HEK293 (cell line): Measurements from ENCODE around the gene L3MBTL1.

Experiments used
- CTCF ChIA-PET: fragments of 350-600 bp; formaldehyde crosslinking; extraction: SDS; loops from one replicate; lab custom pipeline; 2021; ENCODE audit warnings: antibody characterized with exemption; lab: Yijun Ruan, JAX
- POLR2A ChIA-PET: fragments of 300-600 bp; formaldehyde crosslinking; extraction: SDS; loops from one replicate; lab custom pipeline; 2020; ENCODE audit warnings: antibody characterized with exemption, inconsistent platforms; lab: Yijun Ruan, JAX
- H3K27ac ChIP-seq: fragments of 200-500 bp; sonication (Bioruptor generic); 2 replicates; pipeline ENCODE4 v1.5.1; 2014; ENCODE audit warnings: low read depth, low read length, control low read depth, inconsistent platforms; ENCODE audit errors: extremely low read depth
- H3K36me3 ChIP-seq, 2 experiments: fragments of 200-500 bp in 1 of 2; sonication (Bioruptor generic) in 1 of 2; 1 replicate in 1 of 2; 2 replicates in 1 of 2; pipeline ENCODE4 v1.5.1; 2014 to 2017; ENCODE audit warnings: inconsistent platforms in 2 of 2, low read length in 2 of 2; ENCODE audit not compliant: control insufficient read depth in 2 of 2, insufficient read depth in 1 of 2
- H3K4me1 ChIP-seq: fragments of 200-500 bp; sonication (Bioruptor generic); 2 replicates; pipeline ENCODE4 v1.5.1; 2014; ENCODE audit warnings: mild to moderate bottlenecking, low read length, inconsistent platforms; ENCODE audit not compliant: control insufficient read depth, insufficient read depth
- H3K4me3 ChIP-seq: 2 replicates; pipeline ENCODE4 v1.5.1; 2011; ENCODE audit warnings: low read depth, mild to moderate bottlenecking, control low read depth, low read length, moderate library complexity
- H3K9me3 ChIP-seq: fragments of 200-500 bp; sonication (Bioruptor generic); 2 replicates; pipeline ENCODE4 v1.5.1; 2014; ENCODE audit warnings: low read depth, low read length, inconsistent platforms; ENCODE audit not compliant: control insufficient read depth, insufficient read depth
- GLI2 ChIP-seq: fragments of 450-650 bp; formaldehyde crosslinking; IDR thresholded peaks from 2 replicates; pipeline ENCODE4; 2017; ENCODE audit warnings: missing biosample characterization, missing genetic modification characterization, low read depth, borderline replicate concordance
- HOXA7 ChIP-seq: sonication (generic); formaldehyde crosslinking; IDR thresholded peaks from 2 replicates; pipeline ENCODE4 v1.8.1; 2022; ENCODE audit warnings: missing genetic modification reagents, borderline replicate concordance
- OSR2 ChIP-seq: fragments of 450-650 bp; formaldehyde crosslinking; IDR thresholded peaks from 2 replicates; pipeline ENCODE4 v1.5.1; 2016; ENCODE audit warnings: missing biosample characterization, missing genetic modification characterization
- OVOL3 ChIP-seq: fragments of 450-650 bp; formaldehyde crosslinking; IDR thresholded peaks from 2 replicates; pipeline ENCODE4 v1.5.1; 2016; ENCODE audit warnings: missing biosample characterization, missing genetic modification characterization
- PBX3 ChIP-seq: sonication (generic); formaldehyde crosslinking; IDR thresholded peaks from 2 replicates; pipeline ENCODE4 v1.8.1; 2022; ENCODE audit warnings: mild to moderate bottlenecking, moderate library complexity, missing genetic modification reagents
- REST ChIP-seq: fragments of 450-650 bp; formaldehyde crosslinking; IDR thresholded peaks from 2 replicates; pipeline ENCODE4 v1.5.1; 2016; ENCODE audit warnings: missing biosample characterization, missing genetic modification characterization
- TRIM28 ChIP-seq: IDR thresholded peaks from 2 replicates; pipeline ENCODE4 v1.6.1; 2011; ENCODE audit warnings: low read length, control low read depth, borderline replicate concordance
- ZEB2 ChIP-seq: fragments of 450-650 bp; formaldehyde crosslinking; IDR thresholded peaks from 2 replicates; pipeline ENCODE4 v1.5.1; 2016; ENCODE audit warnings: missing biosample characterization, missing genetic modification characterization
- ZNF354C ChIP-seq: fragments of 450-650 bp; formaldehyde crosslinking; IDR thresholded peaks from 2 replicates; pipeline ENCODE4 v1.5.1; 2016; ENCODE audit warnings: missing biosample characterization, missing genetic modification characterization, low read depth, borderline replicate concordance
- ZNF394 ChIP-seq: fragments of 450-650 bp; formaldehyde crosslinking; IDR thresholded peaks from 2 replicates; pipeline ENCODE4 v1.5.1; 2016; ENCODE audit warnings: missing biosample characterization, missing genetic modification characterization, mild to moderate bottlenecking, moderate library complexity, borderline replicate concordance
- ZNF398 ChIP-seq: fragments of 450-650 bp; formaldehyde crosslinking; IDR thresholded peaks from 2 replicates; pipeline ENCODE4 v1.5.1; 2017; ENCODE audit warnings: missing biosample characterization, missing genetic modification characterization
- ZNF560 ChIP-seq: fragments of 450-650 bp; formaldehyde crosslinking; IDR thresholded peaks from 2 replicates; pipeline ENCODE4 v1.5.1; 2017; ENCODE audit warnings: missing biosample characterization, missing genetic modification characterization, borderline replicate concordance
- ZNF610 ChIP-seq: fragments of 450-650 bp; formaldehyde crosslinking; IDR thresholded peaks from 2 replicates; pipeline ENCODE4 v1.5.1; 2016; ENCODE audit warnings: missing biosample characterization, missing genetic modification characterization, borderline replicate concordance
- ZNF654 ChIP-seq: fragments of 450-650 bp; formaldehyde crosslinking; IDR thresholded peaks from 2 replicates; pipeline ENCODE4 v1.5.1; 2016; ENCODE audit warnings: low read depth, missing biosample characterization, missing genetic modification characterization
- ZNF660 ChIP-seq: fragments of 450-650 bp; IDR thresholded peaks from 2 replicates; pipeline ENCODE4 v1.5.1; 2018; ENCODE audit warnings: missing biosample characterization, mild to moderate bottlenecking, missing genetic modification characterization
- ZNF677 ChIP-seq: fragments of 450-650 bp; IDR thresholded peaks from 2 replicates; pipeline ENCODE4 v1.5.0; 2018; ENCODE audit warnings: missing biosample characterization, mild to moderate bottlenecking, missing genetic modification characterization, moderate library complexity
- ZSCAN30 ChIP-seq: fragments of 450-650 bp; IDR thresholded peaks from 2 replicates; pipeline ENCODE4 v1.5.1; 2018; ENCODE audit warnings: missing biosample characterization, mild to moderate bottlenecking, missing genetic modification characterization, moderate library complexity
- ZSCAN5A ChIP-seq: fragments of 450-650 bp; formaldehyde crosslinking; IDR thresholded peaks from 2 replicates; pipeline ENCODE4 v1.5.1; 2016; ENCODE audit warnings: missing biosample characterization, missing genetic modification characterization
- TF ChIP-seq, protein P1 (sequence below): fragments of 450-650 bp; formaldehyde crosslinking; IDR thresholded peaks from 2 replicates; pipeline ENCODE4 v1.5.0; 2017; ENCODE audit warnings: missing biosample characterization, missing genetic modification characterization, borderline replicate concordance
- TF ChIP-seq, protein P2 (sequence below): fragments of 450-650 bp; formaldehyde crosslinking; IDR thresholded peaks from 2 replicates; pipeline ENCODE4 v1.5.1; 2016; ENCODE audit warnings: missing biosample characterization, missing genetic modification characterization
- TF ChIP-seq, protein P3 (sequence below): fragments of 450-650 bp; formaldehyde crosslinking; IDR thresholded peaks from 2 replicates; pipeline ENCODE4 v1.5.1; 2016; ENCODE audit warnings: missing biosample characterization, missing genetic modification characterization

The L3MBTL1 gene

GRCh38 chr20:43490038-43490437 is 17.5 kb upstream of the L3MBTL1 start (continued):
- TF ChIP-seq ZNF398 (tag by site-specific recombination) (no peak), OVOL3 (no peak), GLI2 (tag by site-specific recombination) (no peak)

DNA sequence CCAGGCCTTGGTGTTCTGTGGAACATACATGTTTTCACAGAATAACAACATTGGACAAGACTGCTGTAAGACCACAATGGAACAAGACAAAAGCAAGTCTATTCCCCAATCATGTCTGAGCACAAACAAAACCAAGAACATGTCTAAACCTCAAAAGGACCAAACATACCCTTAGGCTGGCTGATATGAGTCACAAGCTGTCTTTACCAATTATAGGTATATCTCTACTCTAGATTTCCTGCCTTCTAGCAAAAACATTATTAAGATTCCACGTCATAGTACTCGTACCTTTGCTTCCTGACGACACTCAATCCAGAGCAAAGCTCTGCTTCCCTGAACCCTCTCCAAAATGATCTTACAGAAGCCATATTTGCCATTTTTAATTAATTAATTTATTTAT is 15.4 kb upstream of the L3MBTL1 start:
- ChIA-PET CTCF (interaction anchor here (0.5 to 1.4 kb wide), 2 partner anchors 11 to 43 kb away, joined by 3 to 4 read pairs; no protein-coding TSS in a partner anchor), POLR2A (no interaction called here)
- no peak overlapping the region for H3K27ac ChIP-seq
- H3K9me3 ChIP-seq: no peaks in the 10 kb centered on the region
- no peaks in the 10 kb centered on the region for H3K4me1 ChIP-seq
- TF ChIP-seq ZNF610 (tag by site-specific recombination) (no peak), ZNF354C (no peak), ZSCAN5A (tag by site-specific recombination) (no peak), ZSCAN30 (tag by site-specific recombination) (no peak), REST (tag by site-specific recombination) (no peak), PBX3 (no peak), ZNF660 (tag by site-specific recombination) (no peak), ZNF654 (tag by site-specific recombination) (no peak), ZNF394 (no peak), OSR2 (tag by site-specific recombination) (no peak), ZEB2 (no peak), TRIM28 (no peak), ZNF560 (tag by site-specific recombination) (no peak), ZNF677 (tag by site-specific recombination) (no peak), HOXA7 (CRISPR knock-in tag) (no peak)
- TF ChIP-seq, protein P1, sequence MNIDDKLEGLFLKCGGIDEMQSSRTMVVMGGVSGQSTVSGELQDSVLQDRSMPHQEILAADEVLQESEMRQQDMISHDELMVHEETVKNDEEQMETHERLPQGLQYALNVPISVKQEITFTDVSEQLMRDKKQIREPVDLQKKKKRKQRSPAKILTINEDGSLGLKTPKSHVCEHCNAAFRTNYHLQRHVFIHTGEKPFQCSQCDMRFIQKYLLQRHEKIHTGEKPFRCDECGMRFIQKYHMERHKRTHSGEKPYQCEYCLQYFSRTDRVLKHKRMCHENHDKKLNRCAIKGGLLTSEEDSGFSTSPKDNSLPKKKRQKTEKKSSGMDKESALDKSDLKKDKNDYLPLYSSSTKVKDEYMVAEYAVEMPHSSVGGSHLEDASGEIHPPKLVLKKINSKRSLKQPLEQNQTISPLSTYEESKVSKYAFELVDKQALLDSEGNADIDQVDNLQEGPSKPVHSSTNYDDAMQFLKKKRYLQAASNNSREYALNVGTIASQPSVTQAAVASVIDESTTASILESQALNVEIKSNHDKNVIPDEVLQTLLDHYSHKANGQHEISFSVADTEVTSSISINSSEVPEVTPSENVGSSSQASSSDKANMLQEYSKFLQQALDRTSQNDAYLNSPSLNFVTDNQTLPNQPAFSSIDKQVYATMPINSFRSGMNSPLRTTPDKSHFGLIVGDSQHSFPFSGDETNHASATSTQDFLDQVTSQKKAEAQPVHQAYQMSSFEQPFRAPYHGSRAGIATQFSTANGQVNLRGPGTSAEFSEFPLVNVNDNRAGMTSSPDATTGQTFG (tag by site-specific recombination): no peak
- TF ChIP-seq, protein P2, sequence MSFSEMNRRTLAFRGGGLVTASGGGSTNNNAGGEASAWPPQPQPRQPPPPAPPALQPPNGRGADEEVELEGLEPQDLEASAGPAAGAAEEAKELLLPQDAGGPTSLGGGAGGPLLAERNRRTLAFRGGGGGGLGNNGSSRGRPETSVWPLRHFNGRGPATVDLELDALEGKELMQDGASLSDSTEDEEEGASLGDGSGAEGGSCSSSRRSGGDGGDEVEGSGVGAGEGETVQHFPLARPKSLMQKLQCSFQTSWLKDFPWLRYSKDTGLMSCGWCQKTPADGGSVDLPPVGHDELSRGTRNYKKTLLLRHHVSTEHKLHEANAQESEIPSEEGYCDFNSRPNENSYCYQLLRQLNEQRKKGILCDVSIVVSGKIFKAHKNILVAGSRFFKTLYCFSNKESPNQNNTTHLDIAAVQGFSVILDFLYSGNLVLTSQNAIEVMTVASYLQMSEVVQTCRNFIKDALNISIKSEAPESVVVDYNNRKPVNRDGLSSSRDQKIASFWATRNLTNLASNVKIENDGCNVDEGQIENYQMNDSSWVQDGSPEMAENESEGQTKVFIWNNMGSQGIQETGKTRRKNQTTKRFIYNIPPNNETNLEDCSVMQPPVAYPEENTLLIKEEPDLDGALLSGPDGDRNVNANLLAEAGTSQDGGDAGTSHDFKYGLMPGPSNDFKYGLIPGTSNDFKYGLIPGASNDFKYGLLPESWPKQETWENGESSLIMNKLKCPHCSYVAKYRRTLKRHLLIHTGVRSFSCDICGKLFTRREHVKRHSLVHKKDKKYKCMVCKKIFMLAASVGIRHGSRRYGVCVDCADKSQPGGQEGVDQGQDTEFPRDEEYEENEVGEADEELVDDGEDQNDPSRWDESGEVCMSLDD (tag by site-specific recombination): no peak
- TF ChIP-seq, protein P3, sequence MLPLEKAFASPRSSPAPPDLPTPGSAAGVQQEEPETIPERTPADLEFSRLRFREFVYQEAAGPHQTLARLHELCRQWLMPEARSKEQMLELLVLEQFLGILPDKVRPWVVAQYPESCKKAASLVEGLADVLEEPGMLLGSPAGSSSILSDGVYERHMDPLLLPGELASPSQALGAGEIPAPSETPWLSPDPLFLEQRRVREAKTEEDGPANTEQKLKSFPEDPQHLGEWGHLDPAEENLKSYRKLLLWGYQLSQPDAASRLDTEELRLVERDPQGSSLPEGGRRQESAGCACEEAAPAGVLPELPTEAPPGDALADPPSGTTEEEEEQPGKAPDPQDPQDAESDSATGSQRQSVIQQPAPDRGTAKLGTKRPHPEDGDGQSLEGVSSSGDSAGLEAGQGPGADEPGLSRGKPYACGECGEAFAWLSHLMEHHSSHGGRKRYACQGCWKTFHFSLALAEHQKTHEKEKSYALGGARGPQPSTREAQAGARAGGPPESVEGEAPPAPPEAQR: no peak
- H3K4me3 ChIP-seq: no peak overlapping the region
- H3K36me3 ChIP-seq: no peaks in the 10 kb centered on the region
